GM12891 (cell line): ENCODE results near the gene S100A8.
"Not testable (repeated sequence)": the region's sequence is repeated elsewhere in the genome, so short reads cannot be mapped to it uniquely, and the experiment has no call there.

Experiments used
- PAX5 ChIP-seq: IDR thresholded peaks from 2 replicates; pipeline ENCODE4 v1.6.1; 2011; ENCODE audit warnings: low read length, moderate library complexity, mild to moderate bottlenecking; ENCODE audit not compliant: insufficient read depth, severe bottlenecking
- POLR2A ChIP-seq: IDR thresholded peaks from 2 replicates; pipeline ENCODE4 v1.6.1; 2011; ENCODE audit warnings: low read depth, low read length, control low read depth
- POLR2AphosphoS5 ChIP-seq: IDR thresholded peaks from 2 replicates; pipeline ENCODE4 v1.6.1; 2011; ENCODE audit warnings: low read depth, low read length, control low read depth
- POU2F2 ChIP-seq: IDR thresholded peaks from 2 replicates; pipeline ENCODE4 v1.6.1; 2011; ENCODE audit warnings: low read depth, mild to moderate bottlenecking, control low read depth, low read length, moderate library complexity
- SPI1 ChIP-seq: IDR thresholded peaks from 2 replicates; pipeline ENCODE4 v1.6.1; 2011; ENCODE audit warnings: low read depth, low read length, control low read depth
- TAF1 ChIP-seq: IDR thresholded peaks from 2 replicates; pipeline ENCODE4 v1.6.1; 2011; ENCODE audit warnings: low read depth, low read length, control low read depth

- TF ChIP-seq POLR2AphosphoS5, POU2F2, PAX5, TAF1, POLR2A, SPI1: not testable (repeated sequence)
Observed at GRCh38 chr1:153407274-153407673, 16.4 kb upstream of the S100A8 start.
